ENCODE measurements around the gene ZNF385D. TPM values are rescaled to one million over a fixed set of nuclear protein-coding genes. Genes with fewer than 3 reads are reported as not detected.

ZNF385D gene
- total RNA-seq, 1 donor from 2014 or later, result 0.41 TPM

- no peak for DNase-seq (ENCODE audit: low spot score)
- TF ChIP-seq CTCF (IDR thresholded peaks at IDR 0.05; ENCODE audit: unreplicated experiment), result no peak
- H3K27ac Mint-ChIP-seq (ENCODE audit: unreplicated experiment), result no peak overlapping the region
- no peaks in the 10 kb centered on the region for H3K4me1 Mint-ChIP-seq (ENCODE audit: unreplicated experiment)
- no peaks in the 10 kb centered on the region for H3K9me3 Mint-ChIP-seq (ENCODE audit: unreplicated experiment)
- H3K4me3 Mint-ChIP-seq (ENCODE audit: unreplicated experiment), result no peak overlapping the region
- no peaks in the 10 kb centered on the region for H3K36me3 Mint-ChIP-seq (ENCODE audit: low read depth, unreplicated experiment)
- H3K27me3 Mint-ChIP-seq (ENCODE audit: unreplicated experiment), result no peaks in the 10 kb centered on the region
Observed at GRCh38 chr3:21411058-21411457, 340.0 kb downstream of the ZNF385D start.

- H3K36me3 Mint-ChIP-seq (ENCODE audit: low read depth, unreplicated experiment), result no peaks in the 10 kb centered on the region
- no peaks in the 10 kb centered on the region for H3K27me3 Mint-ChIP-seq (ENCODE audit: unreplicated experiment)
- no peak overlapping the region for H3K4me3 Mint-ChIP-seq (ENCODE audit: unreplicated experiment)
- no peak for TF ChIP-seq CTCF (IDR thresholded peaks at IDR 0.05; ENCODE audit: unreplicated experiment)
- no peaks in the 10 kb centered on the region for H3K4me1 Mint-ChIP-seq (ENCODE audit: unreplicated experiment)
- DNase-seq (ENCODE audit: low spot score), result no peak
- no peak overlapping the region for H3K27ac Mint-ChIP-seq (ENCODE audit: unreplicated experiment)
- H3K9me3 Mint-ChIP-seq (ENCODE audit: unreplicated experiment), result no peaks in the 10 kb centered on the region
Observed at GRCh38 chr3:21409401-21409800, 341.6 kb downstream of the ZNF385D start.

GRCh38 chr3:21407743-21408142 is 343.3 kb downstream of the ZNF385D start:
- H3K4me3 Mint-ChIP-seq (ENCODE audit: unreplicated experiment), result no peak overlapping the region
- no peaks in the 10 kb centered on the region for H3K4me1 Mint-ChIP-seq (ENCODE audit: unreplicated experiment)
- TF ChIP-seq CTCF (IDR thresholded peaks at IDR 0.05; ENCODE audit: unreplicated experiment), result no peak
- DNase-seq (ENCODE audit: low spot score), result no peak
- no peaks in the 10 kb centered on the region for H3K9me3 Mint-ChIP-seq (ENCODE audit: unreplicated experiment)
- H3K27me3 Mint-ChIP-seq (ENCODE audit: unreplicated experiment), result no peaks in the 10 kb centered on the region
- no peaks in the 10 kb centered on the region for H3K36me3 Mint-ChIP-seq (ENCODE audit: low read depth, unreplicated experiment)
- H3K27ac Mint-ChIP-seq (ENCODE audit: unreplicated experiment), result no peak overlapping the region

- TF ChIP-seq CTCF (IDR thresholded peaks at IDR 0.05; ENCODE audit: unreplicated experiment), result no peak
- no peaks in the 10 kb centered on the region for H3K4me1 Mint-ChIP-seq (ENCODE audit: unreplicated experiment)
- H3K9me3 Mint-ChIP-seq (ENCODE audit: unreplicated experiment), result no peaks in the 10 kb centered on the region
- no peak overlapping the region for H3K4me3 Mint-ChIP-seq (ENCODE audit: unreplicated experiment)
- no peaks in the 10 kb centered on the region for H3K27me3 Mint-ChIP-seq (ENCODE audit: unreplicated experiment)
- no peak for DNase-seq (ENCODE audit: low spot score)
- H3K27ac Mint-ChIP-seq (ENCODE audit: unreplicated experiment), result no peak overlapping the region
- no peaks in the 10 kb centered on the region for H3K36me3 Mint-ChIP-seq (ENCODE audit: low read depth, unreplicated experiment)
Observed at GRCh38 chr3:21405671-21406667, 345.0 kb downstream of the ZNF385D start.

- no peaks in the 10 kb centered on the region for H3K36me3 Mint-ChIP-seq (ENCODE audit: low read depth, unreplicated experiment)
- no peaks in the 10 kb centered on the region for H3K27me3 Mint-ChIP-seq (ENCODE audit: unreplicated experiment)
- no peak for TF ChIP-seq CTCF (IDR thresholded peaks at IDR 0.05; ENCODE audit: unreplicated experiment)
- no peak overlapping the region for H3K4me3 Mint-ChIP-seq (ENCODE audit: unreplicated experiment)
- no peaks in the 10 kb centered on the region for H3K4me1 Mint-ChIP-seq (ENCODE audit: unreplicated experiment)
- DNase-seq (ENCODE audit: low spot score), result no peak
- no peak overlapping the region for H3K27ac Mint-ChIP-seq (ENCODE audit: unreplicated experiment)
- no peaks in the 10 kb centered on the region for H3K9me3 Mint-ChIP-seq (ENCODE audit: unreplicated experiment)
Observed at GRCh38 chr3:21398461-21398860, 352.5 kb downstream of the ZNF385D start.

All from endothelial cell (in vitro differentiated cells).